Bone marrow (tissue), 2 donors: ENCODE data around the gene GOLGA6L10.
"Not testable (repeated sequence)": the region's sequence is repeated elsewhere in the genome, so short reads cannot be mapped to it uniquely, and the experiment has no call there.

Experiments
- DNase-seq, 2 donors: peaks; one replicate each; lab custom pipeline; 2025; lab: John Stamatoyannopoulos, UW

GOLGA6L10 gene, protein sequence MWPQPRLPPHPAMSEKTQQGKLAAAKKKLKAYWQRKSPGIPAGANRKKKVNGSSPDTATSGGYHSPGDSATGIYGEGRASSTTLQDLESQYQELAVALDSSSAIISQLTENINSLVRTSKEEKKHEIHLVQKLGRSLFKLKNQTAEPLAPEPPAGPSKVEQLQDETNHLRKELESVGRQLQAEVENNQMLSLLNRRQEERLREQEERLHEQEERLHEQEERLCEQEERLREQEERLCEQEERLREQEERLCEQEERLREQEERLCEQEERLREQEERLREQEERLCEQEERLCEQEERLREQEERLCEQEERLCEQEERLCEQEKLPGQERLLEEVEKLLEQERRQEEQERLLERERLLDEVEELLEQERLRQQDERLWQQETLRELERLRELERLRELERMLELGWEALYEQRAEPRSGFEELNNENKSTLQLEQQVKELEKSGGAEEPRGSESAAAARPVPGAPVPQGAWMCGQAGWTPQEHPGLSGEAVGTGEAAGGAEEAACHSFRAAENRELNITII

GRCh38 chr15:82349375-82349774, at the start of gene GOLGA6L10:
GOLGA6L10 (minus strand) TSS chr15:82349475; CDS start chr15:82349375, 100 bp downstream.
- DNase-seq: not testable (repeated sequence)

DNA sequence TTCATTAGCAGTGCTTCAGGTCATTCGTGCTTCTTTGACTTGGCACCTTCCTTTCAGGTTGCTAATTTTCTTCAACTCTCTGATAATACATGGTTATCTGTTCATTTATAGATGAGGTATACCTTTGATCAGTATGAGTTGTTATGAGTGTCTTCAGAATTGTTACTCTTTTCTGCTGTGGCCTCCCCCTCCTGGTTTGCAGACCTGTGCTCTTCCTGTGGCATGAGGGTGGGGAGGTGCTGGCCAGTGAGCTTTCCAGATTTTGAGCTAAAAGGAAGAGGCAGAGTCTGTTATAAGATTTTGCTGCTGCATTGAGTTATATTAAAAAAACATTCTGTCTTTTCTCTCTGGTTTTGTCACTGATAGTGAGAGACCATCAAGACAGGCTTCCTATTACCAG, 49.5 kb upstream of the GOLGA6L10 start:
- no peak for DNase-seq

- DNase-seq: no peak
These were observed 48.5 kb upstream of the GOLGA6L10 start for GRCh38 chr15:82397817-82398216.

- DNase-seq: not testable (repeated sequence)
These were observed 46.5 kb upstream of the GOLGA6L10 start for GRCh38 chr15:82395788-82396187.

DNA sequence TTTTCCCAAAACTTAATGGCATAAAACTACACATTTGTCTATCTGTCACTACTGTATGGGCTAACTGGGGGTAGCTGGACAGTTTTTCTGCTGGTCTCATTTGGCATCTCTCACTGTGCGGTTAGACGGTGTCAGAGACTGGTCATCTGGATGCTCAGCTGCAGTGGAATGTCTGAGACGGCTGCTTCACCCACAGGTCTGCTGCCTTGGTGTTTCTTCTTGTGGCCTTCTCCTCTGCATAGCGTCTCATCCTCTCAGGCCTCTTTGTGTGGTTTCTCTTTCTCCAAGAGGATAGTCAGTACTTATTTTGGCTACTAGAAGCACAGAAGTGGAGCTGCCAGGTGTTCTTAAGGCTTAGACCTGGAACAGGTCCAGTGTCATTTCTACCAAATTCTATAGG, 44.4 kb upstream of the GOLGA6L10 start:
- DNase-seq: no peak

- DNase-seq: not testable (repeated sequence)
These were observed 42.8 kb upstream of the GOLGA6L10 start for GRCh38 chr15:82392077-82392476.

DNA sequence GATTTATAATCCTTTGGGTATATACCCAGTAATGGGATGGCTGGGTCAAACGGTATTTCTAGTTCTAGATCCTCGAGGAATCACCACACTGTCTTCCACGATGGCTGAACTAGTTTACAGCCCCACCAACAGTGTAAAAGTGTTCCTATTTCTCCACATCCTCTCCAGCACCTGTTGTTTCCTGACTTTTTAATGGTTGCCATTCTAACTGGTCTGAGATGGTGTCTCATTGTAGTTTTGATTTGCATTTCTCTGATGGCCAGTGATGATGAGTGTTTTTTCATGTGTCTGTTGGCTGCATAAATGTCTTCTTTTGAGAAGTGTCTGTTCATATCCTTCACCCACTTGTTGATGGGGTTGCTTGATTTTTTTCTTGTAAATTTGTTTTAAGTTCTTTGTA, 40.9 kb upstream of the GOLGA6L10 start:
- DNase-seq: not testable (repeated sequence)

- not testable (repeated sequence) for DNase-seq
These were observed 37.9 kb upstream of the GOLGA6L10 start for GRCh38 chr15:82387209-82387608.

DNA sequence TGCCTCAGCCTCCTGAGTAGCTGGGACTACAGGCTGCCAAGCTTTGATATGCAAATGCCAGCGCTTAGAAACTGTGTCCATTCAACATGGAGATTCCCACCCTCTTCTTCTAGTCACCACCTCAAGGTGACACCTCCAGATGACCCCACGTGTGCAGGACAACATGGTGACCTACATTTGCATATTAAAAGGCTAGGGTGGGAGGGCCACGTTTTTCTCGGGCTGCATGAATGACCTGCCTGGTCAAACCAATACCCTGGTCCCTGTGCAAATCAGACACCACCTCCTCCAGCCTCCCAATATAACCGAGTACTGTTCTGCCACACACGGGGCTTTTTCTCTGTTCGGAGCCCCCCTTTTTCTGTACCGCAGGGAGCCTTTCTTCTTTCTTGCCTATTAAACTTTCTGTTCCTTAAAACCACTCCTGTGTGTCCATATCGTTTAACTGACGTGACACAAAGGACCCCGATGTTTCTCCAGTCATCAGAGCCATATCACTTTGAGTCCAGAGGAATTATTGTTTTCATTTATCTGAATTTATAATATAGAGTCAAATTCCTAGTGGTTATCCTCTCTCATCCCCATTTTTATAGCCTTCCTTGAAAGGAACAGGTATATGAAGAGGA, 32.2 kb upstream of the GOLGA6L10 start:
- DNase-seq: not testable (repeated sequence)

DNA sequence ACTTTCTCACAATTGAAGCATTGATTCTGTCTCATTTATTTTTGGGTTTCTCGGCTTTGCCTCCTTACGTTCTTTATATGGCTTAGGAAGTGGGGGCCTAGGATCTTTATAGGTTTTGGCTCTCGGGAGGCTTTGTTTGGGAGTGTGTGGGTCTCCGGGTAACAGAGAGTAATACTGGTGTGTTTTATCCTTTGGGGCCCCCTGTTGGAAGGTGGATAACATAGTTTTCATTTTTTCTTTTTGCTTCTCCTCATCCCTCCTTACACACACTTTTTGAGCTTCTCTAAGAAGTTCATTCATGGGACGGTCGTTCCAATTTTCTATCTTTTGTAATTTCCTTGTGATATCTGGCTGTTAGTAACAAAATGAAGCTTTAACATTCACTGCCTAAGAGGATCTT, 30.3 kb upstream of the GOLGA6L10 start:
- not testable (repeated sequence) for DNase-seq

- not testable (repeated sequence) for DNase-seq
These were observed 24.4 kb upstream of the GOLGA6L10 start for GRCh38 chr15:82373661-82374060.

- DNase-seq: no peak
These were observed 22.4 kb upstream of the GOLGA6L10 start for GRCh38 chr15:82371656-82372055.

- DNase-seq: not testable (repeated sequence)
These were observed 18.5 kb upstream of the GOLGA6L10 start for GRCh38 chr15:82367790-82368189.

DNA sequence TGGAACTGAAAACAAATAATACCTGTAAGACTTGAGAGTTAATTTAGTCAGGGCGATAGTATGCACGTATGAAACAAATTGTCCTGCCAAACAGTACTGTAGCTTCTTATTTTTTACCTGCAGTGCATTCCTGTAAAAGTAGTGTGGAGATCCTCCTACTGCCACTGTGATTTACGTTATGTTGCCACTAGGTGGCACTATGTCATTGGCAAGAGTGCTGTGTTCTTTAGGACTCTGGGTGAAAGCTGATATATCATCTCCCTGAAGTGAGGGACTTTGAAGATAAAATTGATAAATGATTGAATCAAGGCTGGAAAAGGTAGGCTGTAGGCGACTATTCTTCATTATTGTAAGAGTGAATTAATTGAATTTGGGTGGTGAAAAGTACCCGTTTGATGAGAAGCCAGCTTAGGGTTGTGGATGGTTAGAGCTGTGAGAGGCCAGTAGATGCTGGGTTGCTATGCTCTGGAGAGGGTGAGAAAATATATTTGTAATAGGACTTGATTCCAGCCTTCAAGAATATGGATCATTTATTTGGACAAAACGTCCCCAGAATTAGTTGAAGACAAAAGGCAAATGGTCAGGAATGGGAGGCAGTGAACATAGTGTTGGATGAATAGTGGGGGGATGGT, 16.5 kb upstream of the GOLGA6L10 start:
- not testable (repeated sequence) for DNase-seq

- not testable (repeated sequence) for DNase-seq
These were observed 15.3 kb upstream of the GOLGA6L10 start for GRCh38 chr15:82364548-82364947.

GRCh38 chr15:82362790-82363189, 13.5 kb upstream of the GOLGA6L10 start:
- not testable (repeated sequence) for DNase-seq

DNA sequence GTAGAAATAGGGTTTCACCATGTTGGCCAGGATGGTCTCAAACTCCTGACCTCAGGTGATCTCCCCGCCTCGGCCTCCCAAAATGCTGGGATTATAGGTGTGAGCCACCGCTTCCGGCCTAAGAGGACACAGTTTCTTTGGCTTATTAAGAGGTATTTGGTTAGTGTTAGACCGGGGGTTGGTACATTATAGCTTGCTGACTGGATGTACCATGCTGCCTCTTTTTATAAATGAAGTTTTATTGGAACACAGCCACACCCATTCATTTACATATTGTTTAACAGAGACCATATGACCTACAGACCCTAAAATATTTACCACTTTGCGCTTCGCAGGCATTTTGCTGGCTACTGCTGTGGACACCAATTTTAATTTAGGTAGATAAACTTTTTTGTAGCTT, 11.3 kb upstream of the GOLGA6L10 start:
- DNase-seq: not testable (repeated sequence)

DNA sequence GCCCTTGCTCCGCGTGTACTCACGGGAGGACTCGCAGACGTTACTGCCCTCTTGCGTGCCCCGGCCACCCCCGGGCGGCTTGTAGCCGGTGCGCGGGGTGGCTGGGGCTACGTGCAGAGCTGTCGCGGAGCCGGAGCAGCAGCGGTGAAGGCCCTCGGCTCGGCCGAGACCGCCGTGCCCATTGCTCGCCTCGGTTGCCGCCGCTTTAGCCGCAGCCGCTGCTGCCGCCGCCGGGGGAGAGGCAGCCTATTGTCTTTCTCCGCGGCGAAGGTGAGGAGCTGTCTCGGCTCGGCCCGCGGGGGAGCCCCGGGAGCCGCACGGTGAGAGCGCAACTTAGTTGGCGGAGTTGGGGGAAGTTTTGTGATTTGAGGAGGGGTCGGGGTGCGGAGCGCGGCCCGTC, 5.8 kb upstream of the GOLGA6L10 start:
- not testable (repeated sequence) for DNase-seq

DNA sequence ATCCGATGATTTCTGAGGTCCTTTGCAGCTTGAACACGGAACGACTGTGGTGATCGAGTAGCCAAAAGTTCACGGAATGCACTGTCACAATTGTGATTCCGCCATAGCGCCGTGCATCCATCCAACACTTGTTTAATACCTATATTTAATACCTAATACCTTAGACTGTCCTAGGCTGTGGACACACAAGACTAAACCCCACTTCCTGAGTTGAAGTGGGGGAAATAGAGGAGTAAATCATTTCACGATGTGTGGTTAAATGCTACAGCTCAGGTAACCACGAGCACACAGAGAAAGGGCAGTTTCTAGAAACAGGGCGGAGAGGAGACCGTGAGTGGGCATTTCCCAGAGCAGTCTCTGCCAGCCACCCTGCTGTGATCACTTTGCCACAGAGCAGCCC, 5.3 kb upstream of the GOLGA6L10 start:
- not testable (repeated sequence) for DNase-seq

DNA sequence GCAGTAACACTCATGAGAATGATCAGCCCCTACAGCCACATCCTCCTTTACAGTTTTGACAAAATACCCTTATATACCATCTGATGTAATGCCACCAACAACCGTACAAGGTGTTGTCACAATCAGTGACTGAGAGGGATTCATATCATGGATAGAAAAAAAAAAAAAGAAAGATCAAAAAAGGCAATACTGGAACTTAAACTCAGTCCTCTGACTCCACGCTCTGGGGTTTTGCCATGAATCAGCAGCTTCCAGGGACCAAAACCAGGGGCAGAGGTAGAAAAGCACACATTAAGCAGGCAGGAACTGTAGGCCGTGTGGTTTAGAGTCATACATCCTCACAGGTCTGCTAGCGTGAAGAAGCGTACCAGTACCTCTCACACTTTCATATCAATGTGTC, 1.6 kb downstream of the GOLGA6L10 start:
- not testable (repeated sequence) for DNase-seq

- not testable (repeated sequence) for DNase-seq
These were observed 4.1 kb downstream of the GOLGA6L10 start for GRCh38 chr15:82345176-82345575.

GRCh38 chr15:82344421-82344820, 4.9 kb downstream of the GOLGA6L10 start:
- DNase-seq: not testable (repeated sequence)
